PC-9 (cell line): Measurements from ENCODE around the gene C5.

Experiments
- CTCF ChIP-seq: fragments of 200-600 bp; sonication (generic); conservative IDR thresholded peaks from 2 replicates; pipeline ENCODE4 v1.6.1; 2017; ENCODE audit warnings: mixed run types, antibody characterized with exemption, mild to moderate bottlenecking, moderate library complexity
- EZH2 ChIP-seq: fragments of 200-600 bp; sonication (generic); IDR thresholded peaks from 2 replicates; pipeline ENCODE4 v1.8.0; 2017; ENCODE audit warnings: antibody characterized with exemption, low read depth

DNA sequence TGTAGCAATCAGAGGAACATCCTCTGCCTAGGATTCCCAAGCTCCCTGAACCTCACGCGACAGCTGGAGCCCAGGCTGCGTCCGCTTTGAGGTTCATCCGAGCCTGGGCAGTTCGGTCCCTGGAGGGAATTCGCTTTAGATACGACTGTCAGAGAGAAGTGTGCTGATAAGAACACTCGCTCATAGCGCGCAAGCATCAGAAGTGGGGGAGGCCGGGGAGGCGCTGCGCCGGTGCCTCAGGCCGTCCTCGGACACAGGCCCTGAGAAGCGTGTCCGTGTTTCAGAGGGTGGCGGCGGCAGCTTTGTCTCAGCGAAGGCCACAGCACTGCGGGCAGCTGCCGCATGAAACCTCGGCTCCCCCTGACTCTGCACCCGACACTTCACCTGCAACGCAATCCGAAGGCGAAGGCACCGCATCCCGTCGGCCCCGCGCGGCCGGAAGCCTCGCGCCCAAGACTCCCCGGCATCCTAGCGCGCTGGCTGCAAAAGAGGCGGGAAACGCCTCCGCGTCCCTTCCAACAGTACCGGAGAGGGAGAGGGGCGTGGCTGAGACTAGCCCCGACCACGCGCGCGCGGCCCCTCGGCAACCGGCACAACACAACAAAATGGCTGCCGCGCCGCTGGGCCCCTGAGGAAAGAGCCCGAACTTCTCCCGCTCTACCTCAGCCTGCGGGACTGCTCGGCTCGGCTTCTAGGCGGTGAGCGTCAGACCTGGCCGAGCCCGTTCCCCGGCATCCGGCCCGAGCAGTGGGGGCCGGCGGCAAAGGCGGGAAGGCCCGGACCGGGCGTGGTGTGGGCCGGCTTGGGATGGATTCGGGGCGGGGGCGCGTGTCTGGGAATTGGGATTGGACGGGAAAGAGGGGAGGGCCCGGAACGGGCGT is 24.5 kb upstream of the C5 start, which contains the start of gene CNTRL:
- no peak for TF ChIP-seq CTCF
- TF ChIP-seq EZH2, result no peak
